Astrocyte (in vitro differentiated cells and primary cell): ENCODE data around the gene WDR7.

ENCODE experiments used
- CTCF ChIP-seq: IDR thresholded peaks from 2 replicates; pipeline ENCODE4 v1.5.1; 2011; ENCODE audit warnings: low read depth, mild to moderate bottlenecking, inconsistent platforms, low read length, moderate library complexity; ENCODE audit not compliant: insufficient read depth
- EZH2 ChIP-seq: IDR thresholded peaks from 2 replicates; pipeline ENCODE4 v1.6.1; 2012; ENCODE audit warnings: mild to moderate bottlenecking, low read length, inconsistent platforms; ENCODE audit not compliant: insufficient read depth

DNA sequence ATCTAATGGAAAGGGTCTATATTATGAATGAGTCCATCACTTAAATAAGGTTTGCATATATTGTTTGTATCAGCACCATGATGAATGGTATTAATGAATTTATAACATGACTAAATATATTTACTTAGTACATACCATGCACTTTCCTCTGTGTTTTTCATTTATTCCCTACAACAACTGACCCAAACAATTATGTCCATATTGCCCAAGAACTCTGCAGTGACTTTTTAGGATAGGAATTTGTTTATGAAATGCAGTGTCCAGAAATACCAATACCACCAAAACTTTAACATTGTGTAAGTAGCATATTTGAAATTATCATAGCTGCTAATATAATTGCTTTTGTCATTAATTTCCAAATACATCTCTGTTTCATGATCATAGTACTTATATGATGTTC, 119.7 kb downstream of the WDR7 start:
- no peak for TF ChIP-seq CTCF
- no peak for TF ChIP-seq EZH2
